ENCODE results near the gene KDM4C.

Gene KDM4C

DNA sequence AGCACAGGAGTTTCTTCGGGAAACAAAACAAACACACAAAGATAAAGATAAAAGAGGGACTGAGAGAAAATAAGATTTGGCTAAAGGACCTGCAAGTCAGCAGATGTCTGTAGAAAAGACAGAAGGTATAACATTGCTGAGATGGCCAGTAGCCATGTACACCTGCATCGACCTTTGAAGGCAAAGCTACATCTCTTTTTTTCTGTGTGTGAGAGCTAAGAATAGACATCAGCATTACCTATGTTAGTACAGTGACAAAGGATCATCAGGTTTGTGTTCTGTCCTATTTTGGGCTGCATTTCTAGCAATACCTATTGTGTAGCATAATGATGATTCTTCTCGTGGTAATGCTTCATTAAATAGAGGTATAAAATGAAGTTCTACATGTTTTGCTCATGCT lies 64.9 kb downstream of the KDM4C start:
- TF ChIP-seq, protein P1, sequence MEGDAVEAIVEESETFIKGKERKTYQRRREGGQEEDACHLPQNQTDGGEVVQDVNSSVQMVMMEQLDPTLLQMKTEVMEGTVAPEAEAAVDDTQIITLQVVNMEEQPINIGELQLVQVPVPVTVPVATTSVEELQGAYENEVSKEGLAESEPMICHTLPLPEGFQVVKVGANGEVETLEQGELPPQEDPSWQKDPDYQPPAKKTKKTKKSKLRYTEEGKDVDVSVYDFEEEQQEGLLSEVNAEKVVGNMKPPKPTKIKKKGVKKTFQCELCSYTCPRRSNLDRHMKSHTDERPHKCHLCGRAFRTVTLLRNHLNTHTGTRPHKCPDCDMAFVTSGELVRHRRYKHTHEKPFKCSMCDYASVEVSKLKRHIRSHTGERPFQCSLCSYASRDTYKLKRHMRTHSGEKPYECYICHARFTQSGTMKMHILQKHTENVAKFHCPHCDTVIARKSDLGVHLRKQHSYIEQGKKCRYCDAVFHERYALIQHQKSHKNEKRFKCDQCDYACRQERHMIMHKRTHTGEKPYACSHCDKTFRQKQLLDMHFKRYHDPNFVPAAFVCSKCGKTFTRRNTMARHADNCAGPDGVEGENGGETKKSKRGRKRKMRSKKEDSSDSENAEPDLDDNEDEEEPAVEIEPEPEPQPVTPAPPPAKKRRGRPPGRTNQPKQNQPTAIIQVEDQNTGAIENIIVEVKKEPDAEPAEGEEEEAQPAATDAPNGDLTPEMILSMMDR (IDR thresholded peaks at IDR 0.05; ENCODE audit: control insufficient read depth, extremely low read depth, insufficient read depth), result no peak
- no peak overlapping the region for H3K4me3 ChIP-seq (ENCODE audit: low read depth, low read length)
- DNase-seq (ENCODE audit: low read depth), result no peak

GRCh38 chr9:6827439-6828145 lies 69.8 kb downstream of the KDM4C start:
- DNase-seq (ENCODE audit: low read depth), result peak; percentile 17
- TF ChIP-seq, protein P1 (IDR thresholded peaks at IDR 0.05; ENCODE audit: control insufficient read depth, extremely low read depth, insufficient read depth), result peak; percentile 66
- H3K4me3 ChIP-seq (ENCODE audit: low read depth, low read length), result no peak overlapping the region

- H3K4me3 ChIP-seq (ENCODE audit: low read depth, low read length), result no peak overlapping the region
- TF ChIP-seq, protein P1 (IDR thresholded peaks at IDR 0.05; ENCODE audit: control insufficient read depth, extremely low read depth, insufficient read depth), result no peak
- no peak for DNase-seq (ENCODE audit: low read depth)
These were observed 71.3 kb downstream of the KDM4C start for GRCh38 chr9:6829027-6829426.

- no peak for DNase-seq (ENCODE audit: low read depth)
- TF ChIP-seq, protein P1 (IDR thresholded peaks at IDR 0.05; ENCODE audit: control insufficient read depth, extremely low read depth, insufficient read depth), result no peak
- no peak overlapping the region for H3K4me3 ChIP-seq (ENCODE audit: low read depth, low read length)
These were observed 71.8 kb downstream of the KDM4C start for GRCh38 chr9:6829536-6829935.

- H3K4me3 ChIP-seq (ENCODE audit: low read depth, low read length), result no peak overlapping the region
- TF ChIP-seq, protein P1 (IDR thresholded peaks at IDR 0.05; ENCODE audit: control insufficient read depth, extremely low read depth, insufficient read depth), result no peak
- no peak for DNase-seq (ENCODE audit: low read depth)
These were observed 75.9 kb downstream of the KDM4C start for GRCh38 chr9:6833518-6834192.

DNA sequence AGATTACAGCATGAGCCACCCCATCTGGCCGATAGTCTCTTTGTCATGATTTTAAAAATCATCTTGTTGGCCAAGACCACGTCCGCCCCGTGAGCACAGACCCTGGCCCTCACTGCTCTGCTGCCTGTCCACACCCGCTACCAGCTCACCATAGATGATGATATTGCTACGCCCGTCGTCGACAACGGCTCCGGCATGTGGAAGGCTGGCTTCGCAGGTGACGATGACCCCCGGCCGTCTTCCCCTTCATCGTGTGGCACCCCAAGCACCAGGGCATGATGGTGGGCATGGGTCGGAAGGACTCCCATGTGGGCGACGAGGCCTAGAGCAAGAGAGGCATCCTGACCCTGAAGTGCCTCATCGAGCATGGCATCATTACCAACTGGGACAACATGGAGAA lies 76.5 kb downstream of the KDM4C start:
- TF ChIP-seq, protein P1 (IDR thresholded peaks at IDR 0.05; ENCODE audit: control insufficient read depth, extremely low read depth, insufficient read depth), result no peak
- H3K4me3 ChIP-seq (ENCODE audit: low read depth, low read length), result no peak overlapping the region

More for the DNA sequence above, 76.5 kb downstream of the KDM4C start:
- no peak for DNase-seq (ENCODE audit: low read depth)

Measured in LNCaP clone FGC (cell line).